Keratinocyte (primary cell): ENCODE results near the gene UBE2L6. TPM values are rescaled to one million over a fixed set of nuclear protein-coding genes. Genes with fewer than 3 reads are reported as not detected.
A peak's percentile ranks its signal among the peaks of the same experiment; 100 is the strongest.

Source experiments
- DNase-seq: peaks from one replicate; pipeline ENCODE4 v3.0.0-alpha.2; 2011; ENCODE audit warnings: low read depth, missing footprints, low spot score
- FAIRE-seq: peaks from 2 replicates; lab custom pipeline; 2011; peaks lifted over from hg19 to GRCh38; lab: Jason Lieb, UNC
- H2AFZ ChIP-seq: 2 replicates; pipeline ENCODE4 v1.6.0; 2012; ENCODE audit warnings: low read length, control low read depth, inconsistent platforms; ENCODE audit not compliant: control insufficient read depth
- H3K27ac ChIP-seq: 2 replicates; pipeline ENCODE4 v1.5.1; 2011; ENCODE audit warnings: low read length; ENCODE audit not compliant: control insufficient read depth, insufficient read depth
- H3K27me3 ChIP-seq: 3 replicates; pipeline ENCODE4 v1.6.0; 2011; ENCODE audit warnings: low read length; ENCODE audit not compliant: control insufficient read depth, insufficient read depth; ENCODE audit errors: extremely low read depth
- H3K36me3 ChIP-seq, 2 experiments: 2 replicates in 1 of 2; 3 replicates in 1 of 2; pipeline ENCODE4 v1.5.1; 2011; ENCODE audit warnings: low read length in 2 of 2, mild to moderate bottlenecking in 1 of 2; ENCODE audit not compliant: control insufficient read depth in 2 of 2, insufficient read depth in 2 of 2; ENCODE audit errors: extremely low read depth in 1 of 2
- H3K4me1 ChIP-seq: 3 replicates; pipeline ENCODE4 v1.5.1; 2011; ENCODE audit warnings: low read length; ENCODE audit not compliant: control insufficient read depth, insufficient read depth; ENCODE audit errors: extremely low read depth
- H3K4me2 ChIP-seq: 3 replicates; pipeline ENCODE4 v1.6.0; 2011; ENCODE audit warnings: low read depth, low read length; ENCODE audit not compliant: control insufficient read depth, insufficient read depth; ENCODE audit errors: extremely low read depth
- H3K4me3 ChIP-seq, 3 experiments: fragments of 200-600 bp in 1 of 3; sonication (generic) in 1 of 3; 2 replicates in 2 of 3; 3 replicates in 1 of 3; pipeline ENCODE4 v1.5.1; 2011 to 2016; ENCODE audit warnings: low read length in 3 of 3, mild to moderate bottlenecking in 3 of 3, control low read depth in 2 of 3, inconsistent platforms in 1 of 3, low read depth in 1 of 3, mixed read lengths in 1 of 3, mixed run types in 1 of 3, moderate library complexity in 1 of 3; ENCODE audit not compliant: control insufficient read depth in 2 of 3, insufficient read depth in 2 of 3; ENCODE audit errors: extremely low read depth in 1 of 3
- H3K79me2 ChIP-seq: 2 replicates; pipeline ENCODE4 v1.6.0; 2012; ENCODE audit warnings: low read length; ENCODE audit not compliant: control insufficient read depth, insufficient read depth
- H3K9ac ChIP-seq: 3 replicates; pipeline ENCODE4 v1.6.0; 2011; ENCODE audit warnings: low read length; ENCODE audit not compliant: control insufficient read depth, insufficient read depth; ENCODE audit errors: extremely low read depth
- H3K9me1 ChIP-seq: 3 replicates; pipeline ENCODE4 v1.6.0; 2011; ENCODE audit warnings: low read length; ENCODE audit not compliant: control insufficient read depth, insufficient read depth; ENCODE audit errors: extremely low read depth
- H3K9me3 ChIP-seq: 2 replicates; pipeline ENCODE4 v1.5.1; 2012; ENCODE audit warnings: low read depth, low read length; ENCODE audit not compliant: control insufficient read depth
- H4K20me1 ChIP-seq: 3 replicates; pipeline ENCODE4 v1.6.0; 2011; ENCODE audit warnings: low read length; ENCODE audit not compliant: control insufficient read depth, insufficient read depth; ENCODE audit errors: extremely low read depth
- EZH2 ChIP-seq: IDR thresholded peaks from one replicate; pipeline ENCODE4 v1.6.1; 2012; ENCODE audit warnings: inconsistent platforms, mild to moderate bottlenecking, low read length, moderate library complexity
- dilution Hi-C: fragments of 300-500 bp; cut with MboI; formaldehyde crosslinking; loops from one replicate; pipeline ENCODE4 v1.7.0; 2020; ENCODE audit warnings: low sequenced_read_pairs; ENCODE audit not compliant: extremely low pct_ligation_motif_present
- polyA plus RNA-seq, 5 experiments: library from polyadenylated mRNA; depleted of rRNA in 3 of 5; stranded (reverse) in 3 of 5; stranded (forward) in 1 of 5; unstranded in 1 of 5; fragments of >200 nt; gene quantifications; 1 replicate in 1 of 5; 2 replicates in 3 of 5; 3 replicates in 1 of 5; pipeline versions ENCODE4 v1.2.1 to v1.2.3, GENCODE V29; 2011 to 2012; ENCODE audit warnings: missing spikeins in 2 of 5, low read depth in 1 of 5, low replicate concordance in 1 of 5
- TF ChIP-seq, protein P1 (sequence below), 3 experiments: IDR thresholded peaks in 1 of 3; conservative IDR thresholded peaks in 1 of 3; optimal IDR thresholded peaks in 1 of 3; 2 replicates in 2 of 3; 3 replicates in 1 of 3; pipeline versions ENCODE3 to v1.5.1; 2011; ENCODE audit warnings: low read length in 3 of 3, mild to moderate bottlenecking in 3 of 3, moderate library complexity in 2 of 3, control low read depth in 1 of 3, inconsistent platforms in 1 of 3; ENCODE audit not compliant: insufficient read depth in 2 of 3; ENCODE audit errors: extremely low read depth in 1 of 3

UBE2L6 gene
- polyA plus RNA-seq, 1 donor (not counting 4 experiments of a cell fraction or from before 2014, with no cell fraction given): 56.6 TPM

GRCh38 chr11:57571606-57572005 is 4.1 kb upstream of the UBE2L6 start:
- TF ChIP-seq EZH2: no peak
- TF ChIP-seq, protein P1, sequence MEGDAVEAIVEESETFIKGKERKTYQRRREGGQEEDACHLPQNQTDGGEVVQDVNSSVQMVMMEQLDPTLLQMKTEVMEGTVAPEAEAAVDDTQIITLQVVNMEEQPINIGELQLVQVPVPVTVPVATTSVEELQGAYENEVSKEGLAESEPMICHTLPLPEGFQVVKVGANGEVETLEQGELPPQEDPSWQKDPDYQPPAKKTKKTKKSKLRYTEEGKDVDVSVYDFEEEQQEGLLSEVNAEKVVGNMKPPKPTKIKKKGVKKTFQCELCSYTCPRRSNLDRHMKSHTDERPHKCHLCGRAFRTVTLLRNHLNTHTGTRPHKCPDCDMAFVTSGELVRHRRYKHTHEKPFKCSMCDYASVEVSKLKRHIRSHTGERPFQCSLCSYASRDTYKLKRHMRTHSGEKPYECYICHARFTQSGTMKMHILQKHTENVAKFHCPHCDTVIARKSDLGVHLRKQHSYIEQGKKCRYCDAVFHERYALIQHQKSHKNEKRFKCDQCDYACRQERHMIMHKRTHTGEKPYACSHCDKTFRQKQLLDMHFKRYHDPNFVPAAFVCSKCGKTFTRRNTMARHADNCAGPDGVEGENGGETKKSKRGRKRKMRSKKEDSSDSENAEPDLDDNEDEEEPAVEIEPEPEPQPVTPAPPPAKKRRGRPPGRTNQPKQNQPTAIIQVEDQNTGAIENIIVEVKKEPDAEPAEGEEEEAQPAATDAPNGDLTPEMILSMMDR (optimal IDR thresholded peaks at IDR 0.05 in 1 of 3, IDR thresholded peaks at IDR 0.05 in 1 of 3, conservative IDR thresholded peaks at IDR 0.05 in 1 of 3; ENCODE audit: extremely low read depth in 1 of 3, insufficient read depth in 2 of 3, low read length in 3 of 3): no peak
- FAIRE-seq: no peak
- Histone ChIP-seq H3K79me2 (peaks cover 5% of the 10 kb centered on the region), H3K4me2 (no peak overlapping the region), H3K36me3 (no peaks in the 10 kb centered on the region), H3K9me1 (no peaks in the 10 kb centered on the region), H3K4me1 (peaks cover 11% of the 10 kb centered on the region), H3K27ac (no peak overlapping the region), H3K9ac (no peak overlapping the region), H3K9me3 (no peaks in the 10 kb centered on the region), H3K27me3 (no peaks in the 10 kb centered on the region), H2AFZ (no peak overlapping the region), H4K20me1 (no peaks in the 10 kb centered on the region), H3K4me3 (no peak overlapping the region)
- dilution Hi-C loops: no loop called here
- no peak for DNase-seq

DNA sequence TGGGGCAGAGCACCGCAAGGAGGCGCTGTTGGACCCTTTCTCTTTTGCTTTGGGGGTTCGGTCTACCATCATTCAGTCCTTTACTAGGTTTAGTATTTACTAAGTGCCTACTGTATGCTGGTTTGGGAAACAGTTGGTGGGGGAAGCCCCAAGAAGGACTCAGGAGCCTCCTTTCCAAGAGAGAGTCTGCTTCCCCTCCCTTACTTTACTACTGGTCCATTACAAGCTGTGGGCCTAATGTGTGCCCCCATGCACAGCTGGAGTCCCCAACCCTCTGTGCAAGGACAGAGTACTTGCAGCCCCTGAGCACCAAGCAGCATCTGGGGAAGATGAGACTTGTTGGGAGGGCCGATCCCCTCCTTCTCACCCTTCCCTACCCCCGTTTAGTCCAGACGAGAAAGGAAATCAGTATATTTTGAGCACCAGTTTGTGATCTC is 876 bp upstream of the UBE2L6 start:
- TF ChIP-seq EZH2: no peak
- TF ChIP-seq, protein P1 (optimal IDR thresholded peaks at IDR 0.05 in 1 of 3, IDR thresholded peaks at IDR 0.05 in 1 of 3, conservative IDR thresholded peaks at IDR 0.05 in 1 of 3; ENCODE audit: extremely low read depth in 1 of 3, insufficient read depth in 2 of 3, low read length in 3 of 3): peak; percentile 88 to 96 (median 95)
- no peaks in the 10 kb centered on the region for H4K20me1 ChIP-seq
- dilution Hi-C loops: no loop called here
- H3K79me2 ChIP-seq: peaks cover 12% of the 10 kb centered on the region
- DNase-seq (no peak), FAIRE-seq (no peak)
- peak overlapping the region; percentile 67 for H3K4me2 ChIP-seq
- H2AFZ ChIP-seq: no peak overlapping the region
- H3K4me3 ChIP-seq: peak overlapping the region; percentile 65 to 80 (median 77)
- H3K27ac ChIP-seq: no peak overlapping the region
- no peaks in the 10 kb centered on the region for H3K9me1 ChIP-seq
- no peaks in the 10 kb centered on the region for H3K36me3 ChIP-seq
- no peaks in the 10 kb centered on the region for H3K27me3 ChIP-seq
- no peaks in the 10 kb centered on the region for H3K9me3 ChIP-seq
- peak overlapping the region; percentile 66 for H3K9ac ChIP-seq
- H3K4me1 ChIP-seq: peaks cover 21% of the 10 kb centered on the region
